Sciatic nerve (tissue), 2 donors: Measurements from ENCODE around the gene MYH16. TPM values are rescaled to one million over a fixed set of nuclear protein-coding genes. Genes with fewer than 3 reads are reported as not detected.
A peak's percentile ranks its signal among the peaks of the same experiment; 100 is the strongest.
"Not testable (repeated sequence)": the region's sequence is repeated elsewhere in the genome, so short reads cannot be mapped to it uniquely, and the experiment has no call there.

Experiments used
- ATAC-seq: fragments of 200-7000 bp; cut with Tn5 transposase; one replicate; pipeline ENCODE4 v1.9.1; 2020; ENCODE audit warnings: mild to moderate bottlenecking, moderate library complexity
- DNase-seq: peaks from one replicate; pipeline ENCODE4 v3.0.0-alpha.2; 2020; ENCODE audit warnings: low spot score
- intact Hi-C: fragments of 100-400 bp; cut with DNase I; formaldehyde crosslinking; loops from one replicate; pipeline ENCODE4 v1.14.2; 2022
- total RNA-seq: library from RNA; stranded (reverse); fragmentation: NEBNext Ultra II Directional; extraction: Animal tissue kit (Norgen Biotek cat#: 25700); gene quantifications from one replicate; pipeline ENCODE4 v1.2.1, GENCODE V29; 2021
- donor health status: DM: no; HTN: no; CAD: no.
- donor health status: DM: no; HTN: no; CAD: no.

MYH16 gene
- total RNA-seq, 1 donor from 2014 or later, result not detected

GRCh38 chr7:99290980-99291607 is 18.5 kb downstream of the MYH16 start:
- no peak for DNase-seq
- intact Hi-C loops, result no loop called here
- no peak for ATAC-seq

GRCh38 chr7:99292127-99292526 is 19.5 kb downstream of the MYH16 start:
- ATAC-seq, result no peak
- intact Hi-C loops, result no loop called here

GRCh38 chr7:99293167-99293566 is 20.5 kb downstream of the MYH16 start:
- ATAC-seq, result no peak

More at GRCh38 chr7:99292127-99292526, 19.5 kb downstream of the MYH16 start:
- DNase-seq, result no peak

GRCh38 chr7:99293650-99294049 is 21.0 kb downstream of the MYH16 start:
- DNase-seq (no peak), ATAC-seq (no peak)
- intact Hi-C loops, result no loop called here

More at GRCh38 chr7:99293167-99293566, 20.5 kb downstream of the MYH16 start:
- no peak for DNase-seq
- intact Hi-C loops, result no loop called here

GRCh38 chr7:99296471-99296870 is 23.8 kb downstream of the MYH16 start:
- DNase-seq (no peak), ATAC-seq (no peak)
- intact Hi-C loops, result no loop called here

- no peak for ATAC-seq
- intact Hi-C loops, result loop anchor here (10.0 kb wide), 1 partner anchor 147 kb away; no protein-coding TSS in a partner anchor
- no peak for DNase-seq
Observed at GRCh38 chr7:99301496-99301895, 28.9 kb downstream of the MYH16 start.

GRCh38 chr7:99305473-99306260 is 33.0 kb downstream of the MYH16 start:
- intact Hi-C loops, result loop anchor here (10.0 kb wide), 1 partner anchor 151 kb away; no protein-coding TSS in a partner anchor

GRCh38 chr7:99308461-99309074 is 35.9 kb downstream of the MYH16 start:
- ATAC-seq, result no peak
- DNase-seq, result no peak
- intact Hi-C loops, result loop anchor here (10.0 kb wide), 1 partner anchor 154 kb away; no protein-coding TSS in a partner anchor

More at GRCh38 chr7:99305473-99306260, 33.0 kb downstream of the MYH16 start:
- no peak for ATAC-seq
- no peak for DNase-seq

- intact Hi-C loops, result loop anchor here (10.0 kb wide), 1 partner anchor 154 kb away; no protein-coding TSS in a partner anchor
- ATAC-seq, result no peak
- no peak for DNase-seq
Observed at GRCh38 chr7:99309111-99309510, 36.5 kb downstream of the MYH16 start.

- intact Hi-C loops, result loop anchor here (5.0 kb wide), 1 partner anchor 268 kb away; no protein-coding TSS in a partner anchor
- DNase-seq (no peak), ATAC-seq (no peak)
Observed at GRCh38 chr7:99310004-99310403, 37.4 kb downstream of the MYH16 start.

- ATAC-seq (no peak), DNase-seq (no peak)
- intact Hi-C loops, result loop anchor here (5.0 kb wide), 1 partner anchor 269 kb away; no protein-coding TSS in a partner anchor
Observed at GRCh38 chr7:99311702-99312101, 39.1 kb downstream of the MYH16 start.

GRCh38 chr7:99312316-99313203 is 39.9 kb downstream of the MYH16 start:
- peak; percentile 80 for ATAC-seq
- intact Hi-C loops, result loop anchor here (5.0 kb wide), 1 partner anchor 270 kb away; no protein-coding TSS in a partner anchor
- peak; percentile 85 for DNase-seq

- no peak for DNase-seq
- peak; percentile 30 for ATAC-seq
- intact Hi-C loops, result loop anchor here (5.0 kb wide), 1 partner anchor 271 kb away; no protein-coding TSS in a partner anchor
Observed at GRCh38 chr7:99313204-99313573, 40.5 kb downstream of the MYH16 start.

GRCh38 chr7:99314504-99314903 is 41.9 kb downstream of the MYH16 start:
- intact Hi-C loops, result loop anchor here (5.0 kb wide), 1 partner anchor 272 kb away; no protein-coding TSS in a partner anchor
- ATAC-seq (no peak), DNase-seq (no peak)

GRCh38 chr7:99320371-99320770 is 47.7 kb downstream of the MYH16 start:
- no peak for ATAC-seq
- intact Hi-C loops, result loop anchor here (5.0 kb wide), 1 partner anchor 283 kb away; no protein-coding TSS in a partner anchor

GRCh38 chr7:99322659-99323058 is 50.0 kb downstream of the MYH16 start:
- not testable (repeated sequence) for ATAC-seq, DNase-seq
- intact Hi-C loops, result loop anchor here (5.0 kb wide), 1 partner anchor 285 kb away; no protein-coding TSS in a partner anchor

More at GRCh38 chr7:99320371-99320770, 47.7 kb downstream of the MYH16 start:
- DNase-seq, result no peak

GRCh38 chr7:99324559-99324958 is 51.9 kb downstream of the MYH16 start:
- no peak for DNase-seq
- intact Hi-C loops, result loop anchor here (5.0 kb wide), 1 partner anchor 287 kb away; no protein-coding TSS in a partner anchor
- ATAC-seq, result no peak

- no peak for DNase-seq
- intact Hi-C loops, result no loop called here
- ATAC-seq, result no peak
Observed at GRCh38 chr7:99325001-99325493, 52.4 kb downstream of the MYH16 start.
